ENCODE measurements around the gene BICD1.

- TF ChIP-seq CTCF (conservative IDR thresholded peaks at IDR 0.05) (no peak), EZH2 (IDR thresholded peaks at IDR 0.05; ENCODE audit: low read depth) (no peak)
These were observed 108.1 kb downstream of the BICD1 start for GRCh38 chr12:32214723-32215122.

All from PC-9 (cell line).